HG02678 (cell line): ENCODE results near the gene PPP1R18.
"Not testable (repeated sequence)": the region's sequence is repeated elsewhere in the genome, so short reads cannot be mapped to it uniquely, and the experiment has no call there.

Experiments used
- ATAC-seq: cut with Tn5 transposase; IDR thresholded peaks from one replicate; pipeline ENCODE4 v1.9.1; 2021; ENCODE audit warnings: mild to moderate bottlenecking, moderate library complexity; ENCODE audit not compliant: unreplicated experiment

Gene PPP1R18

DNA sequence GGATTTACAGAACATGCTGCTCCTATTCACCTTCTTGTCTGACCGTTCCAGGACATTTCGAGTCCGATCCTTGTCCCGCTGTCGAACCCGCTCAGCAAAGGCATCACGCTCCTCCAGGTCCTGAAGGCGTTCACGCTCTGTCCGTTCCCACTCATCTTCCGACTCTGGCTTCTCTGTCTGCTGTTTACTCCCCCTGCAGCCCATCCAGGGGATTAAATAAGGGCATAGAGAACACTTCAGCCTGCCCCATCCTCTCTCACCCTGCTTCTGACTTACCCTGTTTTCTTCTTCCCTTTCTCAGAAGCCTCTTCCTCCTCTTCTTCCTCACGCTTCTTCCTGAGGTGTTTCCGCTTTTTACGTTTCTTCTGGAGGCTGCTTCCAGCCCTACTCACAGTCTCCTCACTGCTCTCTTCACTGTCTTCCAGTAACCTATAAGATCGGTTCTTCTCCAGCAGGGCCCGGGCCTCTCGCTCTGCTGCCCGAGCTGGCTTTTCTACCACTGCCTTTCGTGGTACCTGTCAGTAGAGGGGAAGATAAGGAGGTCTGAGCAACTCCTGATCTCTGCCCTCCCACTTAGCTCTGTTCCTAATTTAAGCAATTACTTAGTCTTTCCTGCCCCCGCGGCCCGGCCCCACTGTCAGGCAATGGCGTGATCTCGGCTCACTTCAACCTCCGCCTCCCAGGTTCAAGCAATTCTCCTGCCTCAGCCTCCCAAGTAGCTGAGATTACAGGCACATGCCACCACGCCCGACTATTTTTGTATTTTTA, 15.5 kb downstream of the PPP1R18 start:
- no peak for ATAC-seq

DNA sequence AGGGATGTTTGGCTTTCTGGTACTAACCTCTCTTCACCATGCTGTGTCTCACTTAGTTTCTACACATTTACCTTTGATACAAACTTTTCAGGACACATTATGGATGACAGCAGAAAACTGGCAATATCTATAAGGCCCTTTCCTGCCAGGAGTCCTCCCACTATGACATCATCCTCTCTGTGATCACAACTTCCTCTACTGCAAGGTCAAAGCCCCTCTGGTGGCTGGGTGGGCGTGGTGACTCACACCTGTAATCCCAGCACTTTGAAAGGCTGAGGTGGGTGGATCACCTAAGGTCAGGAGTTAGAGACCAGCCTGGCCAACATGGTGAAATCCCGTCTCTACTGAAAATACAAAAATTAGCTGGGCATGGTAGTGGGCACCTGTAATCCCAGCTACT, 20.1 kb downstream of the PPP1R18 start:
- ATAC-seq, result not testable (repeated sequence)

- ATAC-seq, result no peak
These were observed 21.3 kb downstream of the PPP1R18 start for GRCh38 chr6:30664994-30665767.

DNA sequence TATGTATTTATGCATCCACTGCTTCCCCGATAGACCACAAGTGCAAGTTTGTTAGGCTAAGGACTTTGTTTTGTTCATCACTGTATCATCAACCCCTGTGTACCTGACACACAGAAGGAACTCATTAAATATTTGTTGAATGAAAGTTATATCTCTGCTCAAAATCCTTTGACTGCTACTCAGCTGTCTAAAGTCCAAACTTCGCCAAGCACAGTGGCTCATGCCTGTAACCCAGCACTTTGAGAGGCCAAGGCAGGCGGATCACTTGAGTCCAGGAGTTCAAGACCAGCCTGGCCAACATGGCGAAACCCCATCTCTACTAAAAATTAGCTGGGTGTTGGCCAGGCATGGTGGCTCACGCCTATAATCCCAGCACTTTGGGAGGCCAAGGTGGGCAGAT, 28.5 kb downstream of the PPP1R18 start:
- not testable (repeated sequence) for ATAC-seq

GRCh38 chr6:30657454-30657853, 29.0 kb downstream of the PPP1R18 start:
- no peak for ATAC-seq

GRCh38 chr6:30656513-30656912, 29.9 kb downstream of the PPP1R18 start:
- no peak for ATAC-seq

GRCh38 chr6:30655743-30656094, 30.7 kb downstream of the PPP1R18 start:
- ATAC-seq, result no peak

DNA sequence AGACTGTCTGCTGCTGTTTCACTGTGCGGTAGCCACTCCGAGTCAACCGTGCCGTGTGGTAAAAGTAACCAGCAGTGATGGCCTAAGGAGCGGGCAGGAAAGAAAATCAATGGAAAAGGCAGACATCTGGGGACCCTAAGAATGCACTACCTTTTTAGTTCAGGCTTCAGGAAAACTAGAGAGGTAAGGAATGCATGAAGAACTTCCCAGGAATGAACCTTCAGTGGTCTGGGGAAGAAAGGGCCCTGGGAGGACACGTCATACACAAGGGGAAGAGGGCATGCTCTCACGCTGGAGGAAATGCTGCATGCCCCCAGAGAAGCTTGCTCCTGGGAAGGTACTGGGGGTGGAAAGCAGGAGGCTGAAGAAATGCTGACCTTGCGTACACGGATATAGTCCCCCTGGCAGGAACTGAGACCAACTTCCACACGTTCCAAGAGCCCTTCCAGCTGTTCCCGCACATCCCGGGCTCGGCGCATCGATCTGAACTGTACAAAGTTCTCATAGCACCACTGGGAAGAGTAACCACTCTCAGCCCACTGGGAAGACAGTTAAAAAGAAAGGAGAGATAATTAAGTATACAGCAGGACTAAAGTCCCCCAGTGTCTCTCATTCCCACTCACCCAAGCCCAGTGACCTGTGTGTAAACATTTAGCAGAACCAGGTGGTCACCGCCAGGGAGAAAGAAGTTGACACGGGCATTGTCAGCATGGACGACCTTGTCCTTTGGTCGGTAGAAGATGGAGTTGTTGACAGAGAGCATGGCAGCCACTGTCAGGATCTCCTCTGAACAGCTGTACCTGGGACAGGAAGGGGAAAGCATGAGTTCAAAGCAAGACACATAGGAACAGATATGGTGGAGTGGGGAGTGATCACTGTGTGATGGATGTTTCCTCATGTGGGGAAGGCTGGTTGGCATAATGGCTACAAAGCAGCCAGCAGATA, 31.4 kb downstream of the PPP1R18 start:
- ATAC-seq, result no peak

GRCh38 chr6:30651143-30651542, 35.3 kb downstream of the PPP1R18 start:
- no peak for ATAC-seq

- ATAC-seq, result peak; percentile 70
These were observed 39.0 kb downstream of the PPP1R18 start for GRCh38 chr6:30647242-30648116.

GRCh38 chr6:30646450-30647241, 39.8 kb downstream of the PPP1R18 start, which contains the start of gene C6orf136:
TSS of gene C6orf136 (plus strand) at chr6:30647133. CDS start at chr6:30647232, 99 bp downstream.
- ATAC-seq, result peak; percentile 55

- no peak for ATAC-seq
These were observed 40.5 kb downstream of the PPP1R18 start for GRCh38 chr6:30645989-30646388.

GRCh38 chr6:30644769-30645168, 41.7 kb downstream of the PPP1R18 start:
- no peak for ATAC-seq

- ATAC-seq, result no peak
These were observed 42.8 kb downstream of the PPP1R18 start for GRCh38 chr6:30643656-30644055.

DNA sequence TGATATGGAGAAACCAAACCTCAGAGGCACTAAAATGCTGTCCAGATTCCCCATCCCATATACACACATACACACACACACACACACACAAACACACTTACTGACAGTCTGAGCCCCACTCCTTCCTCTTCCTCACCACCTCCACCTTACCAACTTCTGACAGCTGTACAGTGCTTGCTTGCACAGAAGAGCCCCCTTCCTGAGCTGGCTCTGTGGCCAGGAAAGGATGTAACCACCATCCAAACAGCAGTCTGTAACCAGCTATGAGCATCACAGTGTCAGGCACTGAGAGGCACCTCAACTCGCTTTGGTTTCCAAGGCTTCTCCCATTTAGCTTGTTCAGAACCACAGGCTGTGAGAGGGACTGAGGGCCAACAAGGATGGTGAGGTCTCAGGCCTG, 45.4 kb downstream of the PPP1R18 start:
- no peak for ATAC-seq

DNA sequence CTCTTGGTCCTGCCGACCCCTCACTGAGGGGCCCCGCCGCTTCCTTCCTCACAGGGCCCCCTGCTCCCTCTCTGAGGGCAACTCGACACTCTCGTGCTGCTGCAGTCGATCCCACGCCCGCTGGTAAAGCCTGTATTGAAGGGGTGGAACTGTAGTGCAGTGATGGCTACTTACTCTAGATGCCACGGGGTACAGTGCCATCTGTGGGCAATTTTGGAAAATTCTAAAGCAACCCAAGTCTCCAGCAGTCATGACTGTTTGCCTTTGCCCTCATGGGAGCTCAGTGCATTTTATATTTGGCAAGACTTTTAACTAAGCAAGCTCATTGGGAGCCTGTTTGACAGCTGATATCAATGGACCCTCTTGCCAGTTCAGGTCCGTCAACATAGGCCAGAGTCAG, 46.0 kb downstream of the PPP1R18 start:
- no peak for ATAC-seq

- ATAC-seq, result no peak
These were observed 50.6 kb downstream of the PPP1R18 start for GRCh38 chr6:30635834-30636233.

DNA sequence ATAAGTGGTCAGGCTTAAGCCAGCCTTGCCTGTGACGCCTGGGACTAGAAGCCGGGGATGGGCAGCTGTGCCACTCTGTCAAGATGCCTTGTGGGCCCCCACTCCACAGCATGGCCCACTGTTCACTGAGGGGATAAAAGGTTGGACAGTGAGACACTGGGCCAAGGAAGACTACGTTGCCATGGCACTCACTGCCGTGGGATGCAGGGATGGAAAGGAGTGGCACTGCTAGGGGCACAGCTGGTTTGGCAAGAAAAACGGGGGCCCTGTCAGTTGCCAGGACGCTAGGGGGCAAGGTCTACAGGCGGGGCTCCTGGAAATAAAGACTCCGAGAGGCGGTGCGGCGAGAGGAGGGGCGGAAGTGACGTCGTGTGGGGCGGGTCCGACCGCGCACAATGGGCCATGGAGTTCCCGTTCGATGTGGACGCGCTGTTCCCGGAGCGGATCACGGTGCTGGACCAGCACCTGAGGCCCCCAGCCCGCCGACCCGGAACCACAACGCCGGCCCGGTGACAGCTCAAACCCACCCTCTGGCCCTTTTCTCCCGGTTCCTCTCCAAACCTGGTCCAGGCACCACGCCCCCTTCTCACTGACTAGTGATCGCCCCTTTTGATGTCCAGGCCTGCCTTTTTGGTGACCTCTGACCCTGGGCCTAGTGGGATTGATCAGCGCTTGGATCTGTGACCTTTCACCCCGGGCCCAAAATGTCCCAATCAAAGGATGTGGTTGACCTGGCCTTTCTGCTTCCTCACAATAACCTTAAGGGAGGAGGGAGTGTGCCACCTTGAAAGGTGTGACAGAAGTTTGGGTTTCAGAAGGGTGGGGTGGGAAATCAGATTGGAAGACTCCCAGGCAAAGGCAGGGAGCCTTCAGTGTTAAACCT, 59.7 kb downstream of the PPP1R18 start, which contains the start of gene ATAT1:
Gene ATAT1 (plus strand): TSS at position 391 of the 883 bp plus-strand sequence.
- peak; percentile 88 for ATAC-seq
